ENCODE data around the gene LENG9.
"Not testable (repeated sequence)": the region's sequence is repeated elsewhere in the genome, so short reads cannot be mapped to it uniquely, and the experiment has no call there.

LENG9 gene

DNA sequence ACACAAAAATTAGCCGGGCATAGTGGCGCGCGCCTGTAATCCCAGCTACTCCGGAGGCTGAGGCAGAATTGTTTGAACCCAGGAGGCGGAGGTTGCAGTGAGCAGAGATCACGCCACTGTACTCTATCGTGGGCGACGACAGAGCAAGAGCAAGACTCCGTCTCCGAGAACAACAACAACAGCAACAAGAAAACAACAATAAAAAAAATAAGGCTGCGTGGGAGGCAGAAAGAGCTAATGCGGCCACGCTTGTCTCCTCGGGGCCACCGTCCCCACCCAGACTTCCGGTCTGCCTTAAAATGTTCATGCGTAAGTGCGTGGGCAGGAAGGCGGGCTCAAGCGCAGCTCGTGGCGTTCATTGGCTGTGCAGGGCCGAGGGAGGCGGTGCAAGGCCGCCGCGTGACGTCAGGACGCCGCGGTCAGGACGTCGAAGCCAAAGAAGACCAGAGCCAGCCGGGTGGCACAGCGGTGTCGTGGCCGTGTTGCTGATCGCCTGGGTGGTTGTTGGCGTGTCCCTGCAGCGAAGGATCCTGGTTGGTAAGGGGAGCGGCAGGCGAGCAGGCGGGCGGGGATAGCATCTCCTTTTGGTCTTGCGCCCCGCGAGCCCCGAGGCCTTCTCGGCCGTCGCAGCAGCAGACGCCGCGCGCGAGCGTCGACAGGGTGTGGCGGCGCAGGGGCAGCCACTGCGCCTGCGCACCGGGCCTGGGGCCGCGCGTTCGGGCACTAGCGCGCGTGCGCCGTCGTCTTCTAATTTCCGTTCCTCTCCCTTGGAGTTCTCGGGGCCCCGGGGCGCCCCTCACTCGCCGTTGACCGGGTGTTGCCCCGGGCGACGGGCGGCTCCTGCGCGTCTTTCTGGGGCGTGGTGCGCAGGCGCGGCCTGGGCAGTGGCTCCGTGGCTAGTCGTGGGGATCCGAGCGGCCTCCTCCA, 14.5 kb downstream of the LENG9 start, which contains the start of gene LENG8:
LENG8 (plus strand) TSS at position 426 of the 927 bp plus-strand sequence. CDS start 2,146 bp downstream, outside the sequence.
- H3K4me3 ChIP-seq (ENCODE audit: low read depth, low read length), result peak within 1 kb of the TSS; percentile 98
- TF ChIP-seq, protein P1, sequence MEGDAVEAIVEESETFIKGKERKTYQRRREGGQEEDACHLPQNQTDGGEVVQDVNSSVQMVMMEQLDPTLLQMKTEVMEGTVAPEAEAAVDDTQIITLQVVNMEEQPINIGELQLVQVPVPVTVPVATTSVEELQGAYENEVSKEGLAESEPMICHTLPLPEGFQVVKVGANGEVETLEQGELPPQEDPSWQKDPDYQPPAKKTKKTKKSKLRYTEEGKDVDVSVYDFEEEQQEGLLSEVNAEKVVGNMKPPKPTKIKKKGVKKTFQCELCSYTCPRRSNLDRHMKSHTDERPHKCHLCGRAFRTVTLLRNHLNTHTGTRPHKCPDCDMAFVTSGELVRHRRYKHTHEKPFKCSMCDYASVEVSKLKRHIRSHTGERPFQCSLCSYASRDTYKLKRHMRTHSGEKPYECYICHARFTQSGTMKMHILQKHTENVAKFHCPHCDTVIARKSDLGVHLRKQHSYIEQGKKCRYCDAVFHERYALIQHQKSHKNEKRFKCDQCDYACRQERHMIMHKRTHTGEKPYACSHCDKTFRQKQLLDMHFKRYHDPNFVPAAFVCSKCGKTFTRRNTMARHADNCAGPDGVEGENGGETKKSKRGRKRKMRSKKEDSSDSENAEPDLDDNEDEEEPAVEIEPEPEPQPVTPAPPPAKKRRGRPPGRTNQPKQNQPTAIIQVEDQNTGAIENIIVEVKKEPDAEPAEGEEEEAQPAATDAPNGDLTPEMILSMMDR (IDR thresholded peaks at IDR 0.05; ENCODE audit: insufficient read depth, low read length, missing control alignments), result no peak
- ChIA-PET POLR2A (interaction anchor here (0.6 to 3.2 kb wide), 10 partner anchors 10 to 1131 kb away, joined by 3 to 49 read pairs (median 8); partner anchors contain the start of genes CDC42EP5, LENG9 and ZNF579), CTCF (interaction anchor here (0.8 to 3.2 kb wide), 6 partner anchors 9 to 29 kb away, joined by 3 to 23 read pairs (median 4); partner anchors contain the start of gene CDC42EP5)
- peak; percentile 94 for DNase-seq (ENCODE audit: low read depth, low spot score)

DNA sequence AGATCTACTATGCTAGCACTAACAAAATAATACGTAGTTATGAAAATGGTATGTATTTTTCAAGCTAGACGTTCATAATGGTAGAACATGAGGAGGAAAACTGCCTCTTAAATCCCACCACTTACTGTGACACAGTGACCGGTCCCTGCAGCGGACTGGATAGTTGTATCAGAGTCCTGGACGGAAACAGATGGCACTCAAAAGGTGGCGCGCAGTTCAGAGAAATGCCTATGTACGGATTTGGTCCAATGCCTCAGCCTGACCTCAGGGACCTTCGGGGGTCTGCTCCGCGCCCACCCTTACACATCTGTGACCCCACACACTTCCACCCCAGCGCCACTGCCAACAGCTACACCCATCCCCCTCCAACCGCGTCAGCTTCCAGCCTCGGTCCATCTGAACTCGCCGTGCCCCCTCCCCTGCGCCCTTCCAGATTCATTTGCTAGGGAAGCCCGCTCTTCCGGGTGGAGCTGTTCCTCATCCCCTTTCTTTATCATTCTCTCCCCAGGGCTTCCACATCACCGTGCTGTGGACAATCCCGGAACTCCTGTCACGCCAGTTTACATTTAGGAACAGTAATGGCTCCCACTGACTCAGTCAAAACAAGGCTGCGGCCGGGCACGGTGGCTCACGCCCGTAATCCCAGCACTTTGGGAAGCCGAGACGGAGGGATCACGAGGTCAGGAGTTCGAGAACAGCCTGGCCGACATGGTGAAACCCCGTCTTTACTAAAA, 15.4 kb downstream of the LENG9 start:
- DNase-seq (ENCODE audit: low read depth, low spot score), result no peak
- TF ChIP-seq, protein P1 (IDR thresholded peaks at IDR 0.05; ENCODE audit: insufficient read depth, low read length, missing control alignments), result no peak
- ChIA-PET POLR2A (interaction anchor here (0.8 to 2.7 kb wide), 7 partner anchors 9 to 32 kb away, joined by 3 to 49 read pairs (median 12); partner anchors contain the start of genes CDC42EP5 and LENG9), CTCF (interaction anchor here (0.6 to 3.2 kb wide), 6 partner anchors 9 to 30 kb away, joined by 3 to 23 read pairs (median 4); partner anchors contain the start of gene CDC42EP5)
- H3K4me3 ChIP-seq (ENCODE audit: low read depth, low read length), result peak overlapping the region; percentile 98

DNA sequence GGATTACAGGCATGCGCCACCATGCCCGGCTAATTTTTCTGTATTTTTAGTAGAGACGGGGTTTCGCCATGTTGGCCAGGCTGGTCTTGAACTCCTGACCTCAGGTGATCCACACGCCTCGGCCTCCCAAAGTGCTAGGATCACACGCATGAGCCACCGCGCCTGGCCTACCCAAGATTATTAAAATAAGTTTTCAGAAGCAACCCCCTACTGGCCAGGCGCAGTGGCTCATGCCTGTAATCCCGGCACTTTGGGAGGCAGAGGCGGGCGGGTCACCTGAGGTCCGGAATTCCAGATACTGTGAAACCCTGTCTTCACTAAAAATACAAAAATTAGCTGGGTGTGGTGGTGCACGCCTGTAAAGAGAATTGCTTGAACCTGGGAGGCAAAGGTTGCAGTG, 17.2 kb downstream of the LENG9 start:
- POLR2A ChIA-PET; H3K4me3 ChIP-seq (ENCODE audit: low read depth, low read length); DNase-seq (ENCODE audit: low read depth, low spot score): not testable (repeated sequence)
- CTCF ChIA-PET, result interaction anchor here (0.7 kb wide), 1 partner anchor 178 kb away, joined by 3 read pairs; no protein-coding TSS in a partner anchor

DNA sequence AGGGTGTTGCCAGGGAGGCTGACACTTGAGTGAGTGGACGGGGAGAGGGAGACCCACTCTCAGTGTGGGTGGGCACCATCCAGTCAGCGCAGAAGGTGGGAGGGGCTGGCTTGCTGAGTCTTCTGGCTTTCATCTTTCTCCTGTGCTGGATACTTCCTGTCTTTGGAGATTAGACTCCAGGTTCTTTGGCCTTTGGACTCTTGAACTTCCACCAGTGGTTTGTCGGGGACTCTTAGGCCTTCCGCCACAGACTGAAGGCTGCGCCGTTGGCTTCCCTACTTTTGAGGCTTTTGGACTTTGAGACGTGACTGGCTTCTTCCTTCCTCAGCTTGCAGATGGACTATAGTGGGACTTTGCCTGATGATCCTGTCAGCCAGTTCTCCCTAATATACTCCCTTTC, 18.8 kb downstream of the LENG9 start:
- no peak for DNase-seq (ENCODE audit: low read depth, low spot score)
- TF ChIP-seq, protein P1 (IDR thresholded peaks at IDR 0.05; ENCODE audit: insufficient read depth, low read length, missing control alignments), result no peak
- CTCF ChIA-PET, result interaction anchor here (1.0 kb wide), 1 partner anchor 31 kb away, joined by 4 read pairs; no protein-coding TSS in a partner anchor
- POLR2A ChIA-PET, result no interaction called here
- no peak overlapping the region for H3K4me3 ChIP-seq (ENCODE audit: low read depth, low read length)

DNA sequence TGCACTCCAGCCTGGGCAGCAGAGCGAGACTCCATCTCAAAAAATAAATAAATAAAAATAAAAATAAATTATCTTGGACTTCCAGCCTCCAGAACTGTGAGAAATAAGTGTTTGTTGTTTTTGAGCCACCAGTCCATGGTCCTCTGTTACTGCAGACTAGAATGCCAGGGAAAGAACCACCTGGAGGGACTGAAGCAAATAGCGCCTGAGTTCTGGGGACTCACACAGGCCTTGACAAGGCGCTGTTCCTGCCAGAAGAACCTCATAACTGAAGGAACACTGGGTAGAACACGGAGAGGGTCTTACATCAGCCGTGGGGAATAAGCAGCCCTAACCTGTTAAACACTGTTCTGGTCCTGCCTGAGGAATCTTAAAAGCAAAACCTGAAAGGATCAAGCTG, 22.9 kb downstream of the LENG9 start:
- no peak overlapping the region for H3K4me3 ChIP-seq (ENCODE audit: low read depth, low read length)
- DNase-seq (ENCODE audit: low read depth, low spot score), result no peak
- ChIA-PET CTCF (interaction anchor here (3.4 kb wide), 1 partner anchor 8 kb away, joined by 23 read pairs; the partner anchor contains the start of gene LENG8), POLR2A (no interaction called here)
- TF ChIP-seq, protein P1 (IDR thresholded peaks at IDR 0.05; ENCODE audit: insufficient read depth, low read length, missing control alignments), result no peak

DNA sequence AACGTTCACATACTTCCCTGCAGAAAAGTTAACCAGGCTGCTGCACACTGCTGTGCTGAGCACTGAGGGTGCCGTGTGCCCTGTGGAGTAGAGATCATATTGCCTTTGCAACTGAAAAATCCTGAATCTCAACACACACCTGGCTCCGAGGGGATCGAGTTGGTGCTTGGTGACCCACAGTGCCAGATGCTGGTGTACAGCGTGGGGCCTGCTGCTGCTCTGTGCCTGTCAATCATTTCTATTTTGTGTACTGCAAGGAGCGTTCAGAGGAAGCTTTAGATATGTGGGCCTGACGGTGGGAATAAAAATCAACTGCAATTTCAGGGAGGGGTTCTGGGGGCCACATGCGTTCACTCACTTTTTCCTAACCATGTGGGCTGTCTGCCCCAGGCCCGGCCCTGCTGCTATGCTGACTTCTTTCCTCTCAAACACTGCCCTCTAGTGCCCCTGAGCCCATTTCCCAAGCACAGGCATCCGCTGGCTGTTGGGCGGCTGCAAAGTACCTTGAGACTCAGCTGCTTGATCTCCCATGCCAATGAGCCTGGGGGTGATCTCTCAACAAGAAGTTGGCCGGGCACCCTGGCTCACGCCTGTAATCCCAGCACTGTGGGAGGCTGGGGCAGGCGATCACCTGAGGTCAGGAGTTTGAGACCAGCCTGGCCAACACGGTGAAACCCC, 24.3 kb downstream of the LENG9 start:
- TF ChIP-seq, protein P1 (IDR thresholded peaks at IDR 0.05; ENCODE audit: insufficient read depth, low read length, missing control alignments), result peak; percentile 67
- POLR2A ChIA-PET, result interaction anchor here (0.6 to 2.3 kb wide), 2 partner anchors 9 to 11 kb away, joined by 3 to 16 read pairs; partner anchors contain the start of gene LENG8
- DNase-seq (ENCODE audit: low read depth, low spot score), result no peak
- H3K4me3 ChIP-seq (ENCODE audit: low read depth, low read length), result no peak overlapping the region
- CTCF ChIA-PET, result interaction anchor here (0.8 to 3.4 kb wide), 6 partner anchors 9 to 34 kb away, joined by 3 to 23 read pairs (median 4); partner anchors contain the start of genes CDC42EP5 and LENG8

Data from AG04449 (cell line).